Measurements from ENCODE around the gene ANXA5.

The ANXA5 gene

GRCh38 chr4:121720109-121720508 is 23.3 kb upstream of the ANXA5 start:
- WGBS (ENCODE audit: extremely low coverage, insufficient coverage, insufficient read length), result no CpG with 5 or more reads among the region's 1 CpG
- peaks cover 2 to 3% of the 10 kb centered on the region in 2 experiments for H3K4me1 ChIP-seq (ENCODE audit: control insufficient read depth in 1 of 2, insufficient read depth in 2 of 2, low read length in 2 of 2)
- H3K36me3 ChIP-seq (ENCODE audit: control insufficient read depth in 1 of 2, insufficient read depth in 2 of 2, low read length in 2 of 2), result no peaks in the 10 kb centered on the region

GRCh38 chr4:121717680-121718237 is 21.0 kb upstream of the ANXA5 start:
- Histone ChIP-seq H3K23ac (ENCODE audit: low read length) (no peak overlapping the region), H3K4me3 (ENCODE audit: low read depth, low read length) (no peak overlapping the region), H2AK5ac (ENCODE audit: low read length) (no peak overlapping the region), H3K4ac (ENCODE audit: low read depth, low read length) (no peak overlapping the region), H3K27ac (ENCODE audit: low read depth, low read length) (no peak overlapping the region), H3K18ac (ENCODE audit: low read length) (no peak overlapping the region), H3K27me3 (ENCODE audit: insufficient read depth, low read length) (no peaks in the 10 kb centered on the region), H3K9me3 (ENCODE audit: insufficient read depth, low read depth, low read length) (no peaks in the 10 kb centered on the region), H3K14ac (ENCODE audit: low read length) (no peak overlapping the region), H3K4me1 (ENCODE audit: control insufficient read depth in 1 of 2, insufficient read depth in 2 of 2, low read length in 2 of 2) (peaks cover 2 to 3% of the 10 kb centered on the region in 2 experiments), H4K12ac (ENCODE audit: low read depth, low read length) (no peak overlapping the region), H4K8ac (ENCODE audit: low read depth, low read length) (peak overlapping the region; percentile 19), H3K79me1 (ENCODE audit: low read length) (no peaks in the 10 kb centered on the region), H3K36me3 (ENCODE audit: control insufficient read depth in 1 of 2, insufficient read depth in 2 of 2, low read length in 2 of 2) (no peaks in the 10 kb centered on the region), H2AFZ (ENCODE audit: insufficient read depth, low read length, poor library complexity) (no peak overlapping the region), H3K79me2 (ENCODE audit: control insufficient read depth, insufficient read depth, low read length, poor library complexity) (no peaks in the 10 kb centered on the region), H2BK5ac (ENCODE audit: low read depth, low read length, poor library complexity) (no peak overlapping the region), H2BK120ac (ENCODE audit: insufficient read depth, low read length, poor library complexity) (no peak overlapping the region), H2BK12ac (ENCODE audit: low read length) (no peak overlapping the region), H3K9ac (ENCODE audit: low read length) (no peak overlapping the region), H4K91ac (ENCODE audit: low read depth, low read length) (no peak overlapping the region), H3K4me2 (ENCODE audit: low read length) (no peak overlapping the region)
- DNase-seq, result peak; percentile 38 to 91
- WGBS (ENCODE audit: extremely low coverage, insufficient coverage, insufficient read length), result no CpG with 5 or more reads among the region's 4 CpGs

More at GRCh38 chr4:121720109-121720508, 23.3 kb upstream of the ANXA5 start:
- no peaks in the 10 kb centered on the region for H3K9me3 ChIP-seq (ENCODE audit: insufficient read depth, low read depth, low read length)
- no peak overlapping the region for H3K18ac ChIP-seq (ENCODE audit: low read length)
- no peaks in the 10 kb centered on the region for H3K79me2 ChIP-seq (ENCODE audit: control insufficient read depth, insufficient read depth, low read length, poor library complexity)
- no peaks in the 10 kb centered on the region for H3K27me3 ChIP-seq (ENCODE audit: insufficient read depth, low read length)
- no peak overlapping the region for H2AFZ ChIP-seq (ENCODE audit: insufficient read depth, low read length, poor library complexity)
- H2BK12ac ChIP-seq (ENCODE audit: low read length), result no peak overlapping the region
- no peak overlapping the region for H3K4ac ChIP-seq (ENCODE audit: low read depth, low read length)
- H4K12ac ChIP-seq (ENCODE audit: low read depth, low read length), result no peak overlapping the region
- no peak overlapping the region for H4K91ac ChIP-seq (ENCODE audit: low read depth, low read length)
- no peak overlapping the region for H3K23ac ChIP-seq (ENCODE audit: low read length)
- H2BK120ac ChIP-seq (ENCODE audit: insufficient read depth, low read length, poor library complexity), result no peak overlapping the region
- H2BK5ac ChIP-seq (ENCODE audit: low read depth, low read length, poor library complexity), result no peak overlapping the region
- H2AK5ac ChIP-seq (ENCODE audit: low read length), result no peak overlapping the region
- no peak overlapping the region for H3K9ac ChIP-seq (ENCODE audit: low read length)
- H3K4me3 ChIP-seq (ENCODE audit: low read depth, low read length), result no peak overlapping the region
- H3K27ac ChIP-seq (ENCODE audit: low read depth, low read length), result no peak overlapping the region
- peak in 1 of 2 donors; percentile 47 for DNase-seq
- no peak overlapping the region for H3K4me2 ChIP-seq (ENCODE audit: low read length)
- H3K14ac ChIP-seq (ENCODE audit: low read length), result no peak overlapping the region
- H4K8ac ChIP-seq (ENCODE audit: low read depth, low read length), result no peak overlapping the region
- no peaks in the 10 kb centered on the region for H3K79me1 ChIP-seq (ENCODE audit: low read length)

- Histone ChIP-seq H4K8ac (ENCODE audit: low read depth, low read length) (no peak overlapping the region), H2AFZ (ENCODE audit: insufficient read depth, low read length, poor library complexity) (no peak overlapping the region), H3K18ac (ENCODE audit: low read length) (no peak overlapping the region), H2BK12ac (ENCODE audit: low read length) (no peak overlapping the region), H3K4me1 (ENCODE audit: control insufficient read depth in 1 of 2, insufficient read depth in 2 of 2, low read length in 2 of 2) (peaks cover 5 to 9% of the 10 kb centered on the region in 2 experiments), H3K79me2 (ENCODE audit: control insufficient read depth, insufficient read depth, low read length, poor library complexity) (no peaks in the 10 kb centered on the region), H3K9ac (ENCODE audit: low read length) (no peak overlapping the region), H3K9me3 (ENCODE audit: insufficient read depth, low read depth, low read length) (no peaks in the 10 kb centered on the region), H3K36me3 (ENCODE audit: control insufficient read depth in 1 of 2, insufficient read depth in 2 of 2, low read length in 2 of 2) (no peaks in the 10 kb centered on the region), H4K12ac (ENCODE audit: low read depth, low read length) (no peak overlapping the region), H3K4ac (ENCODE audit: low read depth, low read length) (no peak overlapping the region), H3K4me2 (ENCODE audit: low read length) (no peak overlapping the region), H2BK5ac (ENCODE audit: low read depth, low read length, poor library complexity) (no peak overlapping the region), H2BK120ac (ENCODE audit: insufficient read depth, low read length, poor library complexity) (no peak overlapping the region), H2AK5ac (ENCODE audit: low read length) (no peak overlapping the region), H4K91ac (ENCODE audit: low read depth, low read length) (no peak overlapping the region), H3K23ac (ENCODE audit: low read length) (no peak overlapping the region), H3K14ac (ENCODE audit: low read length) (no peak overlapping the region), H3K4me3 (ENCODE audit: low read depth, low read length) (no peak overlapping the region), H3K27ac (ENCODE audit: low read depth, low read length) (no peak overlapping the region), H3K27me3 (ENCODE audit: insufficient read depth, low read length) (no peaks in the 10 kb centered on the region), H3K79me1 (ENCODE audit: low read length) (peaks cover 5% of the 10 kb centered on the region)
- no peak for DNase-seq
- WGBS (ENCODE audit: extremely low coverage, insufficient coverage, insufficient read length), result no CpG with 5 or more reads among the region's 4 CpGs
Measured at GRCh38 chr4:121714548-121714947, 17.8 kb upstream of the ANXA5 start.

- Histone ChIP-seq H2BK5ac (ENCODE audit: low read depth, low read length, poor library complexity) (no peak overlapping the region), H3K4me2 (ENCODE audit: low read length) (no peak overlapping the region), H3K27me3 (ENCODE audit: insufficient read depth, low read length) (no peaks in the 10 kb centered on the region), H3K4me3 (ENCODE audit: low read depth, low read length) (no peak overlapping the region), H4K12ac (ENCODE audit: low read depth, low read length) (no peak overlapping the region), H3K27ac (ENCODE audit: low read depth, low read length) (no peak overlapping the region), H3K23ac (ENCODE audit: low read length) (no peak overlapping the region), H2AFZ (ENCODE audit: insufficient read depth, low read length, poor library complexity) (no peak overlapping the region), H3K9ac (ENCODE audit: low read length) (no peak overlapping the region), H2AK5ac (ENCODE audit: low read length) (peak overlapping the region; percentile 69), H3K4ac (ENCODE audit: low read depth, low read length) (no peak overlapping the region), H4K8ac (ENCODE audit: low read depth, low read length) (no peak overlapping the region), H3K4me1 (ENCODE audit: control insufficient read depth in 1 of 2, insufficient read depth in 2 of 2, low read length in 2 of 2) (peaks cover 2 to 7% of the 10 kb centered on the region in 2 experiments), H2BK12ac (ENCODE audit: low read length) (no peak overlapping the region), H3K79me2 (ENCODE audit: control insufficient read depth, insufficient read depth, low read length, poor library complexity) (no peaks in the 10 kb centered on the region), H2BK120ac (ENCODE audit: insufficient read depth, low read length, poor library complexity) (no peak overlapping the region), H3K36me3 (ENCODE audit: control insufficient read depth in 1 of 2, insufficient read depth in 2 of 2, low read length in 2 of 2) (no peaks in the 10 kb centered on the region), H3K79me1 (ENCODE audit: low read length) (peaks cover 5% of the 10 kb centered on the region), H3K14ac (ENCODE audit: low read length) (no peak overlapping the region), H4K91ac (ENCODE audit: low read depth, low read length) (no peak overlapping the region), H3K18ac (ENCODE audit: low read length) (no peak overlapping the region), H3K9me3 (ENCODE audit: insufficient read depth, low read depth, low read length) (no peaks in the 10 kb centered on the region)
- no peak for DNase-seq
- WGBS (ENCODE audit: extremely low coverage, insufficient coverage, insufficient read length), result no CpG with 5 or more reads among the region's 4 CpGs
Measured at GRCh38 chr4:121712783-121713182, 16.0 kb upstream of the ANXA5 start.
